Measurements from ENCODE around the gene PARVG.

GRCh38 chr22:44175676-44176075 is 5.0 kb upstream of the PARVG start:
- TF ChIP-seq, protein P1, sequence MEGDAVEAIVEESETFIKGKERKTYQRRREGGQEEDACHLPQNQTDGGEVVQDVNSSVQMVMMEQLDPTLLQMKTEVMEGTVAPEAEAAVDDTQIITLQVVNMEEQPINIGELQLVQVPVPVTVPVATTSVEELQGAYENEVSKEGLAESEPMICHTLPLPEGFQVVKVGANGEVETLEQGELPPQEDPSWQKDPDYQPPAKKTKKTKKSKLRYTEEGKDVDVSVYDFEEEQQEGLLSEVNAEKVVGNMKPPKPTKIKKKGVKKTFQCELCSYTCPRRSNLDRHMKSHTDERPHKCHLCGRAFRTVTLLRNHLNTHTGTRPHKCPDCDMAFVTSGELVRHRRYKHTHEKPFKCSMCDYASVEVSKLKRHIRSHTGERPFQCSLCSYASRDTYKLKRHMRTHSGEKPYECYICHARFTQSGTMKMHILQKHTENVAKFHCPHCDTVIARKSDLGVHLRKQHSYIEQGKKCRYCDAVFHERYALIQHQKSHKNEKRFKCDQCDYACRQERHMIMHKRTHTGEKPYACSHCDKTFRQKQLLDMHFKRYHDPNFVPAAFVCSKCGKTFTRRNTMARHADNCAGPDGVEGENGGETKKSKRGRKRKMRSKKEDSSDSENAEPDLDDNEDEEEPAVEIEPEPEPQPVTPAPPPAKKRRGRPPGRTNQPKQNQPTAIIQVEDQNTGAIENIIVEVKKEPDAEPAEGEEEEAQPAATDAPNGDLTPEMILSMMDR (IDR thresholded peaks at IDR 0.05; ENCODE audit: low read depth, low read length) = no peak
- TF ChIP-seq EZH2phosphoT487 (IDR thresholded peaks at IDR 0.05; ENCODE audit: low read depth) = no peak

Measured in OCI-LY3 (cell line).